Motor neuron (in vitro differentiated cells): ENCODE data around the gene CCL13. TPM values are rescaled to one million over a fixed set of nuclear protein-coding genes. Genes with fewer than 3 reads are reported as not detected.
A peak's percentile ranks its signal among the peaks of the same experiment; 100 is the strongest.

Source experiments
- ATAC-seq, 8 experiments: fragments of 200-7000 bp; cut with Tn5 transposase; replicated peaks in 6 of 8; 2 replicates each; pipeline ENCODE4 v1.8.0; 2021; ENCODE audit warnings: mild to moderate bottlenecking in 8 of 8, moderate library complexity in 8 of 8
- H3K27ac ChIP-seq, 2 donors: fragments of 250-450 bp; sonication (Bioruptor Pico); 2 replicates each; pipeline ENCODE4 v1.9.0; 2021; ENCODE audit warnings: antibody characterized with exemption in 2 of 2, mild to moderate bottlenecking in 2 of 2, moderate library complexity in 1 of 2
- H3K4me1 ChIP-seq, 2 donors: fragments of 250-450 bp; sonication (Bioruptor Pico); replicated peaks in 1 of 2; 2 replicates each; pipeline ENCODE4 v1.6.1; 2021; ENCODE audit warnings: antibody characterized with exemption in 2 of 2, mild to moderate bottlenecking in 2 of 2, moderate library complexity in 1 of 2
- H3K4me3 ChIP-seq, 5 donors: fragments of 250-450 bp; sonication (Bioruptor Pico); 2 replicates each; pipeline ENCODE4 v1.9.0; 2021; ENCODE audit warnings: antibody characterized with exemption in 5 of 5, mild to moderate bottlenecking in 5 of 5, moderate library complexity in 4 of 5
- WGBS, 10 experiments: fragments of 450-650 bp; shearing (Covaris generic); methylation state at CpG; one replicate each; pipeline ENCODE4 v1.0.0; 2022; 5-methylcytosine and 5-hydroxymethylcytosine counted together
- in situ Hi-C, 9 experiments: fragments of 400-800 bp; cut with MboI; loops; one replicate each; pipeline ENCODE4 v1.15.0; 2021; ENCODE audit warnings: low sequenced_read_pairs in 9 of 9, low pct_unique_long_range_greater_than_20kb in 2 of 9; ENCODE audit not compliant: unreplicated experiment in 9 of 9
- total RNA-seq, 8 experiments: library from RNA; unstranded; fragments of 300-600 nt; gene quantifications; 2 replicates each; pipeline versions ENCODE4 v1.2.3 to v1.2.4, GENCODE V29; 2022

The CCL13 gene
- total RNA-seq, 8 experiments from 2014 or later, result 0.56 TPM; not detected in 7

- no peak for ATAC-seq
- in situ Hi-C loops, result no loop called here
- H3K27ac ChIP-seq, result no peak overlapping the region
- H3K4me1 ChIP-seq, result peaks cover 0 to under 1% of the 10 kb centered on the region in 2 donors
- 35 to 95% (median 68%) methylated on average over 1 to 2 of the region's 2 CpGs; no CpG with 5 or more reads in 2 of the 10 experiments for WGBS, 10 experiments
- H3K4me3 ChIP-seq, result no peak overlapping the region
Measured at GRCh38 chr17:34341916-34342315, 14.4 kb upstream of the CCL13 start.

GRCh38 chr17:34347063-34347462 lies 9.2 kb upstream of the CCL13 start:
- Histone ChIP-seq H3K27ac (no peak overlapping the region), H3K4me1 (peaks cover 0 to 6% of the 10 kb centered on the region in 2 donors), H3K4me3 (no peak overlapping the region)
- in situ Hi-C loops, result no loop called here
- 32 to 80% (median 61%) methylated on average over 1 to 4 of the region's 4 CpGs; no CpG with 5 or more reads in 1 of the 10 experiments for WGBS, 10 experiments
- ATAC-seq, result peak in 1 of 8 experiments; percentile 24

GRCh38 chr17:34349751-34350150 lies 6.5 kb upstream of the CCL13 start:
- H3K4me1 ChIP-seq, result peaks cover 0 to 6% of the 10 kb centered on the region in 2 donors
- WGBS, 10 experiments, result 36 to 100% (median 67%) methylated on average over 1 to 3 of the region's 4 CpGs; no CpG with 5 or more reads in 5 of the 10 experiments
- no peak overlapping the region for H3K27ac ChIP-seq
- in situ Hi-C loops, result loop anchor here in 4 of 9 experiments (25.0 kb wide), 3 partner anchors 137 to 562 kb away; no protein-coding TSS in a partner anchor
- no peak overlapping the region for H3K4me3 ChIP-seq
- no peak for ATAC-seq

GRCh38 chr17:34351096-34351495 lies 5.2 kb upstream of the CCL13 start:
- H3K4me1 ChIP-seq, result peaks cover 0 to 6% of the 10 kb centered on the region in 2 donors
- H3K27ac ChIP-seq, result no peak overlapping the region
- no peak for ATAC-seq
- no peak overlapping the region for H3K4me3 ChIP-seq
- in situ Hi-C loops, result loop anchor here in 4 of 9 experiments (25.0 kb wide), 3 partner anchors 139 to 564 kb away; no protein-coding TSS in a partner anchor
- WGBS, 10 experiments, result 17 to 92% (median 50%) methylated on average over 1 of the region's 1 CpG; no CpG with 5 or more reads in 3 of the 10 experiments

GRCh38 chr17:34352191-34352590 lies 4.1 kb upstream of the CCL13 start:
- Histone ChIP-seq H3K4me1 (peaks cover 0 to 3% of the 10 kb centered on the region in 2 donors), H3K4me3 (no peak overlapping the region), H3K27ac (no peak overlapping the region)
- no peak for ATAC-seq
- in situ Hi-C loops, result loop anchor here in 4 of 9 experiments (25.0 kb wide), 3 partner anchors 140 to 565 kb away; no protein-coding TSS in a partner anchor

GRCh38 chr17:34354637-34355036 lies 1.6 kb upstream of the CCL13 start:
- in situ Hi-C loops, result loop anchor here in 4 of 9 experiments (25.0 kb wide), 3 partner anchors 142 to 567 kb away; no protein-coding TSS in a partner anchor
- Histone ChIP-seq H3K27ac (no peak overlapping the region), H3K4me3 (no peak overlapping the region), H3K4me1 (no peaks in the 10 kb centered on the region)
- no peak for ATAC-seq

GRCh38 chr17:34357398-34357797 lies 1.1 kb downstream of the CCL13 start:
- WGBS, 10 experiments, result 40 to 52% methylated on average over 1 to 2 of the region's 2 CpGs; no CpG with 5 or more reads in 8 of the 10 experiments
- in situ Hi-C loops, result loop anchor here in 4 of 9 experiments (25.0 kb wide), 3 partner anchors 145 to 570 kb away; no protein-coding TSS in a partner anchor
- Histone ChIP-seq H3K4me1 (no peaks in the 10 kb centered on the region), H3K27ac (no peak overlapping the region), H3K4me3 (no peak overlapping the region)
- ATAC-seq, result no peak

- in situ Hi-C loops, result loop anchor here in 4 of 9 experiments (25.0 kb wide), 3 partner anchors 146 to 571 kb away; no protein-coding TSS in a partner anchor
- Histone ChIP-seq H3K4me1 (no peaks in the 10 kb centered on the region), H3K27ac (no peak overlapping the region), H3K4me3 (no peak overlapping the region)
- WGBS, 10 experiments, result 94% methylated on average over 3 of the region's 3 CpGs; no CpG with 5 or more reads in 9 of the 10 experiments
- ATAC-seq, result no peak
Measured at GRCh38 chr17:34358631-34359030, 2.4 kb downstream of the CCL13 start.

- Histone ChIP-seq H3K4me3 (no peak overlapping the region), H3K27ac (no peak overlapping the region), H3K4me1 (no peaks in the 10 kb centered on the region)
- ATAC-seq, result no peak
- WGBS, 10 experiments, result 40 to 83% (median 63%) methylated on average over 1 to 7 of the region's 11 CpGs; no CpG with 5 or more reads in 1 of the 10 experiments
- in situ Hi-C loops, result loop anchor here in 7 of 9 experiments (5.0 to 25.0 kb wide), 5 partner anchors 148 to 573 kb away; no protein-coding TSS in a partner anchor
Measured at GRCh38 chr17:34360601-34361270, 4.5 kb downstream of the CCL13 start.

GRCh38 chr17:34361478-34362061 lies 5.3 kb downstream of the CCL13 start:
- no peak overlapping the region for H3K27ac ChIP-seq
- H3K4me3 ChIP-seq, result no peak overlapping the region
- in situ Hi-C loops, result loop anchor here in 7 of 9 experiments (5.0 to 25.0 kb wide), 5 partner anchors 149 to 574 kb away; no protein-coding TSS in a partner anchor
- 0 to 27% (median 15%) methylated on average over 1 to 7 of the region's 8 CpGs for WGBS, 10 experiments
- ATAC-seq, result peak; percentile 89 to 99 (median 98)
- no peaks in the 10 kb centered on the region for H3K4me1 ChIP-seq

- ATAC-seq, result no peak
- Histone ChIP-seq H3K27ac (no peak within 1 kb of the TSS), H3K4me3 (no peak within 1 kb of the TSS), H3K4me1 (no peaks in the 10 kb centered on the region)
- in situ Hi-C loops, result loop anchor here in 7 of 9 experiments (5.0 to 25.0 kb wide), 5 partner anchors 151 to 576 kb away; no protein-coding TSS in a partner anchor
- WGBS, 10 experiments, result 0 to 47% (median 28%) methylated on average over 1 to 4 of the region's 5 CpGs; no CpG with 5 or more reads in 1 of the 10 experiments
Measured at GRCh38 chr17:34363183-34363661, 6.9 kb downstream of the CCL13 start, which contains the start of gene CCL1. Gene CCL1, minus strand, starts transcription at chr17:34363233. Its CDS starts 72 bp downstream, at chr17:34363161.

GRCh38 chr17:34364751-34365150 lies 8.5 kb downstream of the CCL13 start:
- Histone ChIP-seq H3K4me3 (no peak overlapping the region), H3K4me1 (no peaks in the 10 kb centered on the region), H3K27ac (no peak overlapping the region)
- ATAC-seq, result no peak
- in situ Hi-C loops, result loop anchor here in 7 of 9 experiments (5.0 to 25.0 kb wide), 5 partner anchors 152 to 577 kb away; no protein-coding TSS in a partner anchor
- 19 to 100% (median 60%) methylated on average over 1 to 2 of the region's 2 CpGs; no CpG with 5 or more reads in 2 of the 10 experiments for WGBS, 10 experiments

- Histone ChIP-seq H3K27ac (no peak overlapping the region), H3K4me1 (no peaks in the 10 kb centered on the region), H3K4me3 (no peak overlapping the region)
- in situ Hi-C loops, result loop anchor here in 6 of 9 experiments (10.0 to 25.0 kb wide), 4 partner anchors 153 to 578 kb away; no protein-coding TSS in a partner anchor
- WGBS, 10 experiments, result 40 to 80% (median 65%) methylated on average over 1 to 2 of the region's 2 CpGs; no CpG with 5 or more reads in 1 of the 10 experiments
- no peak for ATAC-seq
Measured at GRCh38 chr17:34365340-34365739, 9.1 kb downstream of the CCL13 start.
